Measurements from ENCODE around the gene UBE2H. TPM values are rescaled to one million over a fixed set of nuclear protein-coding genes. Genes with fewer than 3 reads are reported as not detected.

UBE2H gene
- total RNA-seq, 2 experiments from 2014 or later = 52.1 to 52.5 TPM

DNA sequence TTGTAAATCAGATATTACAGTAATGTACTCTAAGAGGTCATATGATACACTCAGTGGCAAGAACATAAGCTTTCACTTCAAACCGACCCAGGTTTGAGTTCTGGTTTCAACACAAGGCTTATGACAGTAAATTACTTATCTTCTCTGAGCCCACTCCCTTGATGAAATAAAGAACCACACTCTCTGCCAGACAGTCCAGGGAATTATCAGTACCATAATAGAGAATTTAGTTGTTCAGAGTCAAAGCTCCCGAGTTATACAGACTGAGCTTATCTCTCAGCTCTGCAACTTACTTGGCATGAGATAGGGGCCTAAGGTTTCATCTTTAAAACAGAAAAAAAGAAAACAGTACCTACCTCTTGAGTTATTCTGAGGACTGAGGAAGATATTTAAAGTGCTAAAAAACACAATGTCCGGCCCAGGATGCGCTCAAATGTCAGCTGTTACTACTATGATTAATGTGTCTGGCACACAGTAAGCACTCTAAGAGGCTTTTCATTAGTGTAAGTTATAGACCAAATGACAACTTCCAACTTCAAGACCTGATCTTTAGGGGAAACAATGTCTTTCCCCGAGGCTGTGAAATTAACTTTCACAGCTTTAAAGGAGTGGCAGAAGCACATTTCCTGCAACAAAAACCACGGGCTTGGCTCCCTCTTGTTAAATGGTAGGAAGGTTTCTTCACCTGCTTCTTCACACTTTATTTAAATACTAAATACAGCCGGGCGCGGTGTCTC, 38.1 kb downstream of the UBE2H start:
- peak overlapping the region; percentile 27 for H3K4me3 Mint-ChIP-seq

DNA sequence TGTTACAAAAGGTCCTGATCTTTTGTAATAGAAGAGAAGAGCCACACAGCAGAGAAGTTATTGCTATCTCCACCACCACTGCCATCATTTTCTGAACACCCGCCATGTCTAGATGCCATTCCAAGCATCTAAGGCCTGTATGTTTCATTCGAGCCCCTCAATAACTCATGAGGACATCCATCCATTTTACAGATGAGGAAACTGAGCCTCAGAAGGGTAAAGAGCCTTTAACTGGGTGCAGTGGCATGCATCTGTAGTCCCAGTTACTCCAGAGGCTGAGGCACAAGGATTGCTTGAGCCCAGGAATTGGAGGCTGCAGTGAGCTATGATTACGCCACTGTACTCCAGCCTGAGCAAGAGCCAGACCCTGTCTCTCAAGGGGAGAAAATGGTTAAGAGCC, 39.3 kb downstream of the UBE2H start:
- TF ChIP-seq, protein P1, sequence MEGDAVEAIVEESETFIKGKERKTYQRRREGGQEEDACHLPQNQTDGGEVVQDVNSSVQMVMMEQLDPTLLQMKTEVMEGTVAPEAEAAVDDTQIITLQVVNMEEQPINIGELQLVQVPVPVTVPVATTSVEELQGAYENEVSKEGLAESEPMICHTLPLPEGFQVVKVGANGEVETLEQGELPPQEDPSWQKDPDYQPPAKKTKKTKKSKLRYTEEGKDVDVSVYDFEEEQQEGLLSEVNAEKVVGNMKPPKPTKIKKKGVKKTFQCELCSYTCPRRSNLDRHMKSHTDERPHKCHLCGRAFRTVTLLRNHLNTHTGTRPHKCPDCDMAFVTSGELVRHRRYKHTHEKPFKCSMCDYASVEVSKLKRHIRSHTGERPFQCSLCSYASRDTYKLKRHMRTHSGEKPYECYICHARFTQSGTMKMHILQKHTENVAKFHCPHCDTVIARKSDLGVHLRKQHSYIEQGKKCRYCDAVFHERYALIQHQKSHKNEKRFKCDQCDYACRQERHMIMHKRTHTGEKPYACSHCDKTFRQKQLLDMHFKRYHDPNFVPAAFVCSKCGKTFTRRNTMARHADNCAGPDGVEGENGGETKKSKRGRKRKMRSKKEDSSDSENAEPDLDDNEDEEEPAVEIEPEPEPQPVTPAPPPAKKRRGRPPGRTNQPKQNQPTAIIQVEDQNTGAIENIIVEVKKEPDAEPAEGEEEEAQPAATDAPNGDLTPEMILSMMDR (IDR thresholded peaks at IDR 0.05) = no peak
- H3K4me3 Mint-ChIP-seq = no peak overlapping the region
- no peaks in the 10 kb centered on the region for H3K9me3 ChIP-seq (ENCODE audit: control insufficient read depth in 1 of 2, insufficient read depth in 1 of 2, low read length in 2 of 2)
- DNase-seq (no peak), ATAC-seq (ENCODE audit: poor library complexity) (no peak)
- no peaks in the 10 kb centered on the region for H3K36me3 ChIP-seq (ENCODE audit: insufficient read depth, low read length)
- ChIA-PET CTCF (no interaction called here), POLR2A (interaction anchor here (0.8 kb wide), 1 partner anchor 42 kb away, joined by 6 read pairs; no protein-coding TSS in a partner anchor)
- H3K27me3 Mint-ChIP-seq = no peaks in the 10 kb centered on the region
- peaks cover 71% of the 10 kb centered on the region for H3K36me3 Mint-ChIP-seq (ENCODE audit: low read depth)
- no peaks in the 10 kb centered on the region for H3K9me3 Mint-ChIP-seq
- H3K27ac Mint-ChIP-seq = no peak overlapping the region
- intact Hi-C loops (cut with DNase I, micrococcal nuclease) = no loop called here
- no peak overlapping the region for H3K27ac ChIP-seq (ENCODE audit: low read depth in 1 of 2, low read length in 2 of 2)
- H3K4me3 ChIP-seq (ENCODE audit: low read length) = no peak overlapping the region
- H3K27me3 ChIP-seq (ENCODE audit: control insufficient read depth in 1 of 2, insufficient read depth in 2 of 2, low read length in 2 of 2) = no peaks in the 10 kb centered on the region
- peaks cover 86% of the 10 kb centered on the region for H3K4me1 Mint-ChIP-seq (ENCODE audit: low read depth)
- peaks cover 45% of the 10 kb centered on the region for H3K4me1 ChIP-seq (ENCODE audit: insufficient read depth, low read length)

More for the DNA sequence above, 38.1 kb downstream of the UBE2H start:
- Mint-ChIP-seq H3K4me1 (ENCODE audit: low read depth) (peaks cover 80% of the 10 kb centered on the region), H3K27me3 (no peaks in the 10 kb centered on the region), H3K27ac (peak overlapping the region; percentile 71), H3K9me3 (no peaks in the 10 kb centered on the region), H3K36me3 (ENCODE audit: low read depth) (peaks cover 65% of the 10 kb centered on the region)
- Histone ChIP-seq H3K27me3 (ENCODE audit: control insufficient read depth in 1 of 2, insufficient read depth in 2 of 2, low read length in 2 of 2) (no peaks in the 10 kb centered on the region), H3K9me3 (ENCODE audit: control insufficient read depth in 1 of 2, insufficient read depth in 1 of 2, low read length in 2 of 2) (no peaks in the 10 kb centered on the region), H3K4me1 (ENCODE audit: insufficient read depth, low read length) (peaks cover 40% of the 10 kb centered on the region), H3K4me3 (ENCODE audit: low read length) (no peak overlapping the region), H3K36me3 (ENCODE audit: insufficient read depth, low read length) (peaks cover 4% of the 10 kb centered on the region), H3K27ac (ENCODE audit: low read depth in 1 of 2, low read length in 2 of 2) (peak overlapping the region in 1 of 2 donors; percentile 41)
- ChIA-PET POLR2A (interaction anchor here (1.1 to 2.9 kb wide), 2 partner anchors 8 to 9 kb away, joined by 3 to 8 read pairs; no protein-coding TSS in a partner anchor), CTCF (no interaction called here)
- intact Hi-C loops (cut with DNase I, micrococcal nuclease) = no loop called here
- no peak for ATAC-seq (ENCODE audit: poor library complexity)
- TF ChIP-seq, protein P1 (IDR thresholded peaks at IDR 0.05) = no peak
- DNase-seq = peak in 4 of 14 experiments; percentile 4 to 51 (median 11)

DNA sequence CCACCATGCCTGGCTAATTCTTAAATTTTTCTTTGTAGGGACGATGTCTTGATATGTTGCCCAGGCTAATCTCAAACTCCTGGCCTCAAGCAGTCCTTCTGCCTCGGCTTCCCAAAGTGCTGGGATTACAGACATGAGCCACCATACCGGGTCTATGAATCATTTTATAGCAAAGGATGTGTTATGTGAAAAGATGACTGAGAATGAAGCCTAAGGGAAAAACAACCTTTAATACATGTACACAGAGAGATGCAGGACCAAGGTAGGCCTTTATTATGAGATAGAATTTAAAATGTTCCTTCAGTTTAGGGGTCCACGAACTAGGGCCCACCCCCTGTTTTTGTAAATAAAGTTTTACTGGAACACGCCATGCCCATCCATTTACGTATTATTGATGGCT, 41.0 kb downstream of the UBE2H start:
- no peak for ATAC-seq (ENCODE audit: poor library complexity)
- H3K4me1 ChIP-seq (ENCODE audit: insufficient read depth, low read length) = peaks cover 43% of the 10 kb centered on the region
- Mint-ChIP-seq H3K27ac (no peak overlapping the region), H3K27me3 (no peaks in the 10 kb centered on the region), H3K4me1 (ENCODE audit: low read depth) (peaks cover 89% of the 10 kb centered on the region), H3K36me3 (ENCODE audit: low read depth) (peaks cover 75% of the 10 kb centered on the region), H3K9me3 (peaks cover 3% of the 10 kb centered on the region), H3K4me3 (no peak overlapping the region)
- no peaks in the 10 kb centered on the region for H3K9me3 ChIP-seq (ENCODE audit: control insufficient read depth in 1 of 2, insufficient read depth in 1 of 2, low read length in 2 of 2)
- no peaks in the 10 kb centered on the region for H3K27me3 ChIP-seq (ENCODE audit: control insufficient read depth in 1 of 2, insufficient read depth in 2 of 2, low read length in 2 of 2)
- CTCF ChIA-PET = no interaction called here
- no peak overlapping the region for H3K4me3 ChIP-seq (ENCODE audit: low read length)
- DNase-seq = no peak
- intact Hi-C loops (cut with DNase I, micrococcal nuclease) = no loop called here
- H3K36me3 ChIP-seq (ENCODE audit: insufficient read depth, low read length) = no peaks in the 10 kb centered on the region
- POLR2A ChIA-PET = no interaction called here
- TF ChIP-seq, protein P1 (IDR thresholded peaks at IDR 0.05) = no peak
- H3K27ac ChIP-seq (ENCODE audit: low read depth in 1 of 2, low read length in 2 of 2) = no peak overlapping the region

All from CD4-positive, alpha-beta T cell (primary cell).